ENCODE results near the gene ZNF581. TPM values are rescaled to one million over a fixed set of nuclear protein-coding genes. Genes with fewer than 3 reads are reported as not detected.

Gene ZNF581
- total RNA-seq, 1 experiment from 2014 or later, result 37.5 TPM

DNA sequence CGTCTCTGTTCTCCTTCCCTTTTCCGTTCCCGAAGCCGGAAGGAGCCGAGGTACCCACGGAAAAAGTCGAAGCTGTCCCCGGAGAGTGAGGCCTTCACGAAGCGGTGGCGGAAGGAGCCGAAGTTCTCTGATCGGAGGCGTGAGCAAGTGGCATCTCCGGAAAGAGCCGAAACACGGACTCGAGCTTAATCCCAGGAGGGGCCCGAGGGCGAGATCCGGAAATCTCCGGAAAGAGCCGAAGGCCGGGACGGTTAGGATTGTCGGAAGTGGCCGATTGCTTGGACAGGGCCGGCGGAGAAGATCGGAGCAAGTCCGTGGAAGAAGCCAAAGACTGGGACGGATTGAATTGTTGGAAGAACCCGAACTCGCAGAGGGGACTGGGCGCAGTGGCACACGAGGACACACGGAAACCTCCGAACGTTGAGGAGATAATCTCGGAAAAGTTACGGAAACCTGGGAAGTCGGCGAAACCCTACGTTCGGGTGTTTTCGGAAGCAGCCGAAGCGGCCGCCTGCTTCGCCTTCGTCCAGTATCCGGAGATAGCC is 10.9 kb downstream of the ZNF581 start:
- ChIA-PET POLR2A (ENCODE audit: unreplicated experiment) (interaction anchor here (0.6 to 1.4 kb wide), 8 partner anchors 30 to 1517 kb away, joined by 3 to 8 read pairs (median 6); partner anchors contain the start of gene ZNF784), CTCF (interaction anchor here (0.5 to 1.4 kb wide), 9 partner anchors 10 to 374 kb away, joined by 3 to 12 read pairs (median 3); partner anchors contain the start of gene NAT14)
- peak; percentile 79 for ATAC-seq
- TF ChIP-seq EZH2phosphoT487 (IDR thresholded peaks at IDR 0.05; ENCODE audit: borderline replicate concordance, low read length) (no peak), EZH2 (IDR thresholded peaks at IDR 0.05; ENCODE audit: low read length, unreplicated experiment) (no peak)
- TF ChIP-seq, protein P1, sequence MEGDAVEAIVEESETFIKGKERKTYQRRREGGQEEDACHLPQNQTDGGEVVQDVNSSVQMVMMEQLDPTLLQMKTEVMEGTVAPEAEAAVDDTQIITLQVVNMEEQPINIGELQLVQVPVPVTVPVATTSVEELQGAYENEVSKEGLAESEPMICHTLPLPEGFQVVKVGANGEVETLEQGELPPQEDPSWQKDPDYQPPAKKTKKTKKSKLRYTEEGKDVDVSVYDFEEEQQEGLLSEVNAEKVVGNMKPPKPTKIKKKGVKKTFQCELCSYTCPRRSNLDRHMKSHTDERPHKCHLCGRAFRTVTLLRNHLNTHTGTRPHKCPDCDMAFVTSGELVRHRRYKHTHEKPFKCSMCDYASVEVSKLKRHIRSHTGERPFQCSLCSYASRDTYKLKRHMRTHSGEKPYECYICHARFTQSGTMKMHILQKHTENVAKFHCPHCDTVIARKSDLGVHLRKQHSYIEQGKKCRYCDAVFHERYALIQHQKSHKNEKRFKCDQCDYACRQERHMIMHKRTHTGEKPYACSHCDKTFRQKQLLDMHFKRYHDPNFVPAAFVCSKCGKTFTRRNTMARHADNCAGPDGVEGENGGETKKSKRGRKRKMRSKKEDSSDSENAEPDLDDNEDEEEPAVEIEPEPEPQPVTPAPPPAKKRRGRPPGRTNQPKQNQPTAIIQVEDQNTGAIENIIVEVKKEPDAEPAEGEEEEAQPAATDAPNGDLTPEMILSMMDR (conservative IDR thresholded peaks at IDR 0.05; ENCODE audit: low read depth, low read length), result no peak
- H4K20me1 ChIP-seq (ENCODE audit: low read length), result peaks cover 37% of the 10 kb centered on the region
- no peaks in the 10 kb centered on the region for H3K9me3 ChIP-seq (ENCODE audit: low read length)
- BruUV-seq (replicated peaks), result TSS peak; percentile 22
- H3K9ac ChIP-seq (ENCODE audit: low read length), result peak overlapping the region; percentile 99
- intact Hi-C loops (cut with micrococcal nuclease), result no loop called here
- peak overlapping the region; percentile 80 for H3K27ac ChIP-seq (ENCODE audit: low read length)
- H3K4me2 ChIP-seq (ENCODE audit: low read length), result peak overlapping the region; percentile 85
- peaks cover 21% of the 10 kb centered on the region for H3K36me3 ChIP-seq (ENCODE audit: low read depth, low read length)
- H2AFZ ChIP-seq (ENCODE audit: low read length), result peak overlapping the region; percentile 78
- DNase-seq, result peak; percentile 100
- H3K27me3 ChIP-seq (ENCODE audit: low read length), result no peaks in the 10 kb centered on the region
- H3K9me2 ChIP-seq (replicated peaks; ENCODE audit: low read length), result no peaks in the 10 kb centered on the region
- H3F3A ChIP-seq (ENCODE audit: low read length, unreplicated experiment), result no peaks in the 10 kb centered on the region
- H3K4me3 ChIP-seq (ENCODE audit: low read length), result peak overlapping the region; percentile 78
- peaks cover 12% of the 10 kb centered on the region for H3K4me1 ChIP-seq (ENCODE audit: insufficient read depth, low read length)
- H3K79me2 ChIP-seq (ENCODE audit: low read length), result peaks cover 45% of the 10 kb centered on the region

DNA sequence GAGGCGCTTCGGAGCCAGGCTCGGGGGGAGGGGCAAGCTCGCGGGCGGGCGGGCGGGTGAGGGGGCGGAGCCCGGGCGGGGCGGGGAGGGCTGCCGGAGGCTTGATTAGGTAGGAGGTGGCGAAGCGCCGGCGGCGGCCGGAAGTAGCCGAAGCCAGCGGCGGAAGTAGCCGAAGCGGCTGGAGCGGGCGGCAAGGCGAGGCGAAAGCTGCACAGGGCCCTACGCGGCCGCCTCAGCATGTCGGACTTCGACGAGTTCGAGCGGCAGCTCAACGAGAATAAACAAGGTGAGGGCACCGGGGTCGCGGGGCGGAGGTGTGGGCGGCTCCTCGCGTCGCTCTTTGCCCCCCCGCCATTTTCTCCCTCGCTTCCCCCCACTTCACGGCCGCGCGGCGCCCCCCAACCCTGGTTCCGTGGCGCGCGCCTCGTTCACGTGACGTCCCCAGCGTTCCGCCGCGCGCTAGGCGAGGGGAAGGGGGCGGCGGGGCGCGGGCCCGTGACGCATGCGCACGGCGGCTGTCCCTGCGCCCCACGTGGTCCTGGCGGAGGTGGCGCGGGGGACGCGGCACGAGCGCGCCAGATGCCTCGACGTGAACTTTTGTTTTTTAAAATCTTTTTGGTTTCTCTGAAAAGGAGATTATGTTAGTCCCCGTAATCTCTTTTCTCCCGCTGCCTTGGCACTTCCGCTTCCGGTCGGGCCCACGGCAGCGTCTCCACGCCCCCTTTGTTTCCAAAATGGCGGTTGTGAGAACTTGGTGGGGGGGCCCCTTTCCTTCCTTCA is 11.6 kb downstream of the ZNF581 start, which contains the start of gene U2AF2:
U2AF2 (plus strand) TSS at position 168 of the 780 bp plus-strand sequence; CDS start at position 238, 70 bp downstream.
- peak within 1 kb of the TSS; percentile 88 for H3K4me3 ChIP-seq (ENCODE audit: low read length)
- H4K20me1 ChIP-seq (ENCODE audit: low read length), result peaks cover 44% of the 10 kb centered on the region
- H3F3A ChIP-seq (ENCODE audit: low read length, unreplicated experiment), result no peaks in the 10 kb centered on the region
- POLR2A ChIA-PET (ENCODE audit: unreplicated experiment), result interaction anchor here (0.6 to 1.4 kb wide), 5 partner anchors 31 to 1487 kb away, joined by 3 to 7 read pairs (median 5); partner anchors contain the start of gene ZNF784
- CTCF ChIA-PET, result interaction anchor here (0.6 to 1.4 kb wide), 7 partner anchors 11 to 170 kb away, joined by 3 to 12 read pairs (median 3); partner anchors contain the start of gene NAT14
- H3K36me3 ChIP-seq (ENCODE audit: low read depth, low read length), result peaks cover 27% of the 10 kb centered on the region
- TF ChIP-seq, protein P1 (conservative IDR thresholded peaks at IDR 0.05; ENCODE audit: low read depth, low read length), result no peak
- TF ChIP-seq EZH2phosphoT487 (IDR thresholded peaks at IDR 0.05; ENCODE audit: borderline replicate concordance, low read length) (no peak), EZH2 (IDR thresholded peaks at IDR 0.05; ENCODE audit: low read length, unreplicated experiment) (no peak)
- peaks cover 12% of the 10 kb centered on the region for H3K4me1 ChIP-seq (ENCODE audit: insufficient read depth, low read length)
- peak within 1 kb of the TSS; percentile 78 for H2AFZ ChIP-seq (ENCODE audit: low read length)
- peaks cover 52% of the 10 kb centered on the region for H3K79me2 ChIP-seq (ENCODE audit: low read length)
- BruUV-seq (replicated peaks), result no TSS peak
- peak within 1 kb of the TSS; percentile 99 for H3K9ac ChIP-seq (ENCODE audit: low read length)
- H3K4me2 ChIP-seq (ENCODE audit: low read length), result peak within 1 kb of the TSS; percentile 93
- H3K9me2 ChIP-seq (replicated peaks; ENCODE audit: low read length), result no peaks in the 10 kb centered on the region
- peak within 1 kb of the TSS; percentile 95 for H3K27ac ChIP-seq (ENCODE audit: low read length)
- intact Hi-C loops (cut with micrococcal nuclease), result no loop called here
- DNase-seq (peak; percentile 95), ATAC-seq (peak; percentile 44)
- no peaks in the 10 kb centered on the region for H3K27me3 ChIP-seq (ENCODE audit: low read length)
- H3K9me3 ChIP-seq (ENCODE audit: low read length), result no peaks in the 10 kb centered on the region
